Measurements from ENCODE around the gene IL22RA2. TPM values are rescaled to one million over a fixed set of nuclear protein-coding genes. Genes with fewer than 3 reads are reported as not detected.

Gene IL22RA2
- polyA plus RNA-seq, 1 donor (not counting 4 experiments of a cell fraction or from before 2014, with no cell fraction given) = 0.03 TPM

DNA sequence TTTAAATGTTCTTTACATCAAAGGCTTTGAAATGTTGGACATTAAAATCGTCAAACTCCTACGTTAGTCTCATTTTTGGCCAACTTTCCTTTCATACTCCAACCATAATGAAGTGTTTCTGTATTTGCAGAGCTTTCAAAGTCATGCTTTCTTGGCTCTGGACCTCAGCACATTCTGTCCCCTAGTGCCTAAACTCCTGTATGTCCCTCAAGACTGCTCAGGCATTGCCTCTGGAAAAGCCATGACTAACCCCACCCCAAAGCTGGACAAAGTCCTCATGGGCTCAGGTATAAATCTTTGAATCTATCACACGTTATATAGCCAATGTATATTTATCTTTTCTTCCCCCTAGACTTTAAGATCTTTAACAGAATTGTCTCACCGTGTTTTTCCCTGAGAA, 26.8 kb upstream of the IL22RA2 start:
- Histone ChIP-seq H3K9me1 (ENCODE audit: control insufficient read depth, extremely low read depth, insufficient read depth, low read length) (no peaks in the 10 kb centered on the region), H3K79me2 (ENCODE audit: control insufficient read depth, insufficient read depth, low read length) (no peaks in the 10 kb centered on the region), H3K4me1 (ENCODE audit: control insufficient read depth, extremely low read depth, insufficient read depth, low read length) (no peaks in the 10 kb centered on the region), H3K9me3 (ENCODE audit: control insufficient read depth, low read depth, low read length) (no peaks in the 10 kb centered on the region), H4K20me1 (ENCODE audit: control insufficient read depth, extremely low read depth, insufficient read depth, low read length) (no peaks in the 10 kb centered on the region), H3K36me3 (ENCODE audit: control insufficient read depth in 2 of 2, extremely low read depth in 1 of 2, insufficient read depth in 2 of 2, low read length in 2 of 2) (peaks cover 4 to 16% of the 10 kb centered on the region in 2 experiments), H3K9ac (ENCODE audit: control insufficient read depth, extremely low read depth, insufficient read depth, low read length) (no peak overlapping the region), H3K27ac (ENCODE audit: control insufficient read depth, insufficient read depth, low read length) (no peak overlapping the region), H3K27me3 (ENCODE audit: control insufficient read depth, extremely low read depth, insufficient read depth, low read length) (no peaks in the 10 kb centered on the region), H3K4me3 (ENCODE audit: control insufficient read depth in 2 of 3, extremely low read depth in 1 of 3, insufficient read depth in 2 of 3, low read depth in 1 of 3, low read length in 3 of 3) (no peak overlapping the region), H2AFZ (ENCODE audit: control insufficient read depth, low read length) (no peak overlapping the region), H3K4me2 (ENCODE audit: control insufficient read depth, extremely low read depth, insufficient read depth, low read depth, low read length) (no peak overlapping the region)
- FAIRE-seq (no peak), DNase-seq (ENCODE audit: low read depth, low spot score) (no peak)
- dilution Hi-C loops (cut with MboI; ENCODE audit: extremely low pct_ligation_motif_present, low sequenced_read_pairs) = no loop called here
- TF ChIP-seq CTCF (optimal IDR thresholded peaks at IDR 0.05 in 1 of 3, IDR thresholded peaks at IDR 0.05 in 1 of 3, conservative IDR thresholded peaks at IDR 0.05 in 1 of 3; ENCODE audit: extremely low read depth in 1 of 3, insufficient read depth in 2 of 3, low read length in 3 of 3) (no peak), EZH2 (IDR thresholded peaks at IDR 0.05; ENCODE audit: low read length) (no peak)

DNA sequence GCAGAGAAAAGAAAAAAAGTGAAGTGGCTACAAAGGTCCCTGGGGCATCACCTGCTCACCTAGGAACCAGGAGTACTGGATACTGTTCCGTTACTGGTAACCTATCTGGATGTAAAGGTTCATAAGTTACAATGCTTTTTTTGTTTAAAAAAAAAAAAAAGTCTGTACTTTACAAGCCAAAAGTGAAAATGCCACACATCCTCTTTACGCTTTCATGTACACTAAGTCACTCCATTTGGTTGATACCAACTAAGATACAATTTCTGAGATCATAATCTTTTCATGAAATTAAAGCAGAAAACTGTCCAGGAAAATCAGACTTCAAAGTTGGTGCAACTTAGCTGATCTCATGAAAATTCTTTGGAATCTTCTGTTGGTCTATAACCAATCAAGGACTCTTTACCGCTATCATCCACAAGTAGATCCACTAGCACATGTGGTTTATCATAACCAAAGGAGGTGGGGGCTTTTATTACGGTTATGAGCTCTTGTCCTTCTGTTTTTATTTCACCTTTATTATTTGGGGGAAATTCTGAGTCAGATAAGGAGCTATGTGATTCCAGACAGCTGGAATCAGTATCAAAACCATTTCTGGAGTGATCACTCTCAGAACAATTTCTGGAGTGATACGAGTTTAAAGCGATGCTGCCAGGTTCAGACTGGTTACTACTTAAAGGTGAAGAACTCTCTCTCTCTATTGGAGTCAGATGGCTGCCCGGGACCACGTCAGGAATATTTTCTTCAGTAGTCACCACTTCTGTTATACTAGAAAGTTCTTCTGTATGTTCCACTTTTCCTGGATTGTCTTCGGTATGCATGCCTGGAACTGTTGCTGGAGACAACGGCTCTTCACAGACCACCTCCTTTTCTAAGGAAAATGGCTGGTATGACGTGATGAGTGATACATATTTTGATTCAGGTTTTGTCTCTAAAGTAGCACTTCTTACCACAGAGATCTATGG, 24.5 kb upstream of the IL22RA2 start:
- DNase-seq (ENCODE audit: low read depth, low spot score) (no peak), FAIRE-seq (no peak)
- H3K27me3 ChIP-seq (ENCODE audit: control insufficient read depth, extremely low read depth, insufficient read depth, low read length) = no peaks in the 10 kb centered on the region
- TF ChIP-seq CTCF (optimal IDR thresholded peaks at IDR 0.05 in 1 of 3, IDR thresholded peaks at IDR 0.05 in 1 of 3, conservative IDR thresholded peaks at IDR 0.05 in 1 of 3; ENCODE audit: extremely low read depth in 1 of 3, insufficient read depth in 2 of 3, low read length in 3 of 3) = no peak
- H3K4me3 ChIP-seq (ENCODE audit: control insufficient read depth in 2 of 3, extremely low read depth in 1 of 3, insufficient read depth in 2 of 3, low read depth in 1 of 3, low read length in 3 of 3) = no peak overlapping the region
- no peak overlapping the region for H3K4me2 ChIP-seq (ENCODE audit: control insufficient read depth, extremely low read depth, insufficient read depth, low read depth, low read length)
- dilution Hi-C loops (cut with MboI; ENCODE audit: extremely low pct_ligation_motif_present, low sequenced_read_pairs) = no loop called here
- H3K36me3 ChIP-seq (ENCODE audit: control insufficient read depth in 2 of 2, extremely low read depth in 1 of 2, insufficient read depth in 2 of 2, low read length in 2 of 2) = peaks cover 4 to 11% of the 10 kb centered on the region in 2 experiments
- H3K9me1 ChIP-seq (ENCODE audit: control insufficient read depth, extremely low read depth, insufficient read depth, low read length) = no peaks in the 10 kb centered on the region
- no peak overlapping the region for H2AFZ ChIP-seq (ENCODE audit: control insufficient read depth, low read length)
- no peak overlapping the region for H3K27ac ChIP-seq (ENCODE audit: control insufficient read depth, insufficient read depth, low read length)
- no peaks in the 10 kb centered on the region for H3K9me3 ChIP-seq (ENCODE audit: control insufficient read depth, low read depth, low read length)
- no peak overlapping the region for H3K9ac ChIP-seq (ENCODE audit: control insufficient read depth, extremely low read depth, insufficient read depth, low read length)
- H3K79me2 ChIP-seq (ENCODE audit: control insufficient read depth, insufficient read depth, low read length) = no peaks in the 10 kb centered on the region
- H4K20me1 ChIP-seq (ENCODE audit: control insufficient read depth, extremely low read depth, insufficient read depth, low read length) = no peaks in the 10 kb centered on the region
- no peaks in the 10 kb centered on the region for H3K4me1 ChIP-seq (ENCODE audit: control insufficient read depth, extremely low read depth, insufficient read depth, low read length)
